BE2C (cell line): ENCODE measurements around the gene COL18A1.

Source experiments
- DNase-seq: peaks from one replicate; pipeline ENCODE4 v3.0.0-alpha.2; 2020
- H3K27me3 ChIP-seq: fragments of 250-450 bp; sonication (Bioruptor Pico); 2 replicates; pipeline ENCODE4 v1.5.1; 2020; ENCODE audit warnings: mild to moderate bottlenecking
- H3K36me3 ChIP-seq: fragments of 250-450 bp; sonication (Bioruptor Pico); 2 replicates; pipeline ENCODE4 v1.5.1; 2020; ENCODE audit warnings: mild to moderate bottlenecking
- H3K4me1 ChIP-seq: fragments of 250-450 bp; sonication (Bioruptor Pico); 2 replicates; pipeline ENCODE4 v1.5.1; 2020
- H3K4me3 ChIP-seq: 2 replicates; pipeline ENCODE4 v1.5.1; 2011; ENCODE audit warnings: low read depth, low read length
- H3K9me3 ChIP-seq: fragments of 250-450 bp; sonication (Bioruptor Pico); 2 replicates; pipeline ENCODE4 v1.5.1; 2020
- TF ChIP-seq, protein P1 (sequence below): IDR thresholded peaks from 2 replicates; pipeline ENCODE4 v1.5.1; 2012; ENCODE audit warnings: mild to moderate bottlenecking, low read depth, low read length

Gene COL18A1

DNA sequence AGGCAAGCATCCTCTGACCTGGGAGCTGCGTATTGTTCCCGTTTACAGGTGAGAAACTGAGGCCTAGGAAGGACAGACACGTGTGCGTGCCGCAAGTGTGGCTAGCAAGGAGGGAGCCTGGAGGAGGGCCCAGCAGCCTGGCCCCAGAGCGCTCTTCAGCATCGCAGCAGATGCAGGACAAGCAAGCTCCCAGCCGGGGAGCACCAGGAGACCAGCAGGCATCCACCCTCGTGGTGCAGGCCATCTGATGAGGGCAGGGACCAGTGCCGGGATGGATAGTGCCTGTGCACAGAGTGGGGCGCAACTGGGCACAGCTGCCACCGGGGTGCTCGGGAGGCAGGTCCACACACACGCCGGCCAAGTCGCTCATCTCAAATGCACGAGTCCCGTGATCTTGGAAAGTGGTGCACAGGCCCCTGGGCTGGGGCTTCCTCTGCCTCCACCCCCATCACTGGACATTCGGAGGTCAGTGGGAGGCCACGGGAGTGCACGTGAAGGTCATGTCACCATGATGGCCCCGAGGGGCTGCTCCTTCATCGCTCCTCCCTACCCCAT, 55.1 kb downstream of the COL18A1 start:
- TF ChIP-seq, protein P1, sequence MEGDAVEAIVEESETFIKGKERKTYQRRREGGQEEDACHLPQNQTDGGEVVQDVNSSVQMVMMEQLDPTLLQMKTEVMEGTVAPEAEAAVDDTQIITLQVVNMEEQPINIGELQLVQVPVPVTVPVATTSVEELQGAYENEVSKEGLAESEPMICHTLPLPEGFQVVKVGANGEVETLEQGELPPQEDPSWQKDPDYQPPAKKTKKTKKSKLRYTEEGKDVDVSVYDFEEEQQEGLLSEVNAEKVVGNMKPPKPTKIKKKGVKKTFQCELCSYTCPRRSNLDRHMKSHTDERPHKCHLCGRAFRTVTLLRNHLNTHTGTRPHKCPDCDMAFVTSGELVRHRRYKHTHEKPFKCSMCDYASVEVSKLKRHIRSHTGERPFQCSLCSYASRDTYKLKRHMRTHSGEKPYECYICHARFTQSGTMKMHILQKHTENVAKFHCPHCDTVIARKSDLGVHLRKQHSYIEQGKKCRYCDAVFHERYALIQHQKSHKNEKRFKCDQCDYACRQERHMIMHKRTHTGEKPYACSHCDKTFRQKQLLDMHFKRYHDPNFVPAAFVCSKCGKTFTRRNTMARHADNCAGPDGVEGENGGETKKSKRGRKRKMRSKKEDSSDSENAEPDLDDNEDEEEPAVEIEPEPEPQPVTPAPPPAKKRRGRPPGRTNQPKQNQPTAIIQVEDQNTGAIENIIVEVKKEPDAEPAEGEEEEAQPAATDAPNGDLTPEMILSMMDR = no peak
- Histone ChIP-seq H3K4me1 (no peaks in the 10 kb centered on the region; the same call in 1 of the 2 replicates), H3K36me3 (no peaks in the 10 kb centered on the region), H3K4me3 (no peak overlapping the region), H3K27me3 (peaks cover 32% of the 10 kb centered on the region), H3K9me3 (no peaks in the 10 kb centered on the region; the same call in none of the 2 replicates)
- DNase-seq = no peak

DNA sequence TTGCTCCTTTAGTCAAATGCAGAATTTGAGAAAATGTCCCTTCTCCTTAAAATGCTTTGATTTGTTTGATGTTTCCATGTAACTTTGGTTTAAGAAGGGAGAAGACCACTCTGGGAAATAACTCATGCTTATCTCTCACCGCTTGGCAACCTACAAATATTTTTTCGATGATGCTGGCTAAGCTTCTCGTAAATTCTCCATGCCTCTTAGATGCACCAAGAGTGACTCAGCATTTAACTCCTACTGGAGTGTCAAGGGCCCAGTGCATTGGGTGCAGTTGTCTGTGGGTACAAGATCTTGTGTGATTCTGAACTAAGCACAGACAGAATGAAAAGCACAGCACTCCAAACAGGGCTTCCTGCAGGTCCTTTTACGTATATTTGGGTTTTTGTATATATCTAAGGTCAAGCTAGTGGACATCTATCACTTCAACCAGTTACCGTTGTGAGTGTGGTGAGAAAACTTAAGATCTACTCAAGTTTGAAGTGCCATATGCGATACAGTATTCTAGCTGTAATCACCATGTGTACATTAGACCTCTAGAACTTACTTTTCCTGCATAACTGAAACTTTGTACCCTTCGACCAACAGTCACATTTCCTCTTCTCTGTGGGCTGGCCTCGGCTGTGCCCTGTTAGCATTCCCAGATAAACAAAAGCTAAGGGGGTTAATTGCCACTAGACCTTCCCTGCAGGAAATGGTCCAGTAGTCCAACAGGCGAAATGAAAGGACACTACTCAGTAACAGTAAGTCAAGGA, 55.8 kb downstream of the COL18A1 start:
- no peaks in the 10 kb centered on the region; the same call in 1 of the 2 replicates for H3K4me1 ChIP-seq
- no peak for DNase-seq
- peaks cover 27% of the 10 kb centered on the region for H3K27me3 ChIP-seq
- no peaks in the 10 kb centered on the region for H3K36me3 ChIP-seq
- no peaks in the 10 kb centered on the region; the same call in none of the 2 replicates for H3K9me3 ChIP-seq
- TF ChIP-seq, protein P1 = no peak
- H3K4me3 ChIP-seq = no peak overlapping the region

DNA sequence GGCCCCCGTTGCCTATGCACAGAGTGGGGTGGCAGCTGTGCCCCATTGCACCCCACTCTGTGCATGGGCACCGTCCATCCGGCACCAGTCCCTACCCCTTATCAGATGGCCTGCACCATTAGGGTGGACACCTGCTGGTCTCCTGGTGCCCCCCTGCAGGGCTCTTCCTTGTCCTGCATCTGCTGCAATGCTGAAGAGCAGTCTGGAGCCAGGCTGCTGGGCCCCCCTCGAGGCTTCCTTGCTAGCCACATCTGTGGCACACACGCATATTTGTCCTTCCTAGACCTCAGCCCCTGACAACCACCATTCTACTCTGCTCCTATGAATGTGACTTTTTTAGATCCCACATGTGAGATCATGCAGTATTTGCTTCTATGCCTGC, 56.4 kb downstream of the COL18A1 start:
- H3K36me3 ChIP-seq = no peaks in the 10 kb centered on the region
- H3K9me3 ChIP-seq = no peaks in the 10 kb centered on the region; the same call in none of the 2 replicates
- H3K27me3 ChIP-seq = peaks cover 21% of the 10 kb centered on the region
- TF ChIP-seq, protein P1 = no peak
- no peaks in the 10 kb centered on the region; the same call in 1 of the 2 replicates for H3K4me1 ChIP-seq
- no peak overlapping the region for H3K4me3 ChIP-seq
- no peak for DNase-seq

DNA sequence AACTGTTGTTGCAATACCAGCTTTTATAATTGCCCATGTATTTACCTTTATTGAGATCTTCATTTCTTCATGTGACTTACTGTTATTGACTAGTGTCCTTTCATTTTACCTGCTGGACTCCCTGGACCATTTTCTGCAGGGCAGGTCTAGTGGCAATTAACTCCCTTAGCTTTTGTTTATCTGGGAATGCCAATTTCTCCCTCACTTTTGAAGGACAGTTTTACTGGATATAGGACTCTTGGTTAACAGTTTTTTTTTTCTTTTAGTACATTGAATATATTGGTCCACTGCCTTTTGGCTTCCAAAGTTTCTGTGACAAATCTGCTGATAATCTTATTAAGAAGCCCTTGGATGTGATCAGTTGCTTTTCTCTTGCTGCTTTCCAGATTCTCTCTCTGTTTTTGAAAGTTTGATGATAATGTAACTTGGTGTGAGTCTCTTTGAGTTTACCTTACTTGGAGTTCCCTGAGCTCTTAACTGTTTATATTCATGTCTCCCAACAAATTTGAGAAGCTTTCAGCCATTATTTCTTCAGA, 56.9 kb downstream of the COL18A1 start:
- Histone ChIP-seq H3K27me3 (peaks cover 20% of the 10 kb centered on the region), H3K4me1 (no peaks in the 10 kb centered on the region; the same call in 1 of the 2 replicates), H3K36me3 (no peaks in the 10 kb centered on the region), H3K4me3 (no peak overlapping the region), H3K9me3 (no peaks in the 10 kb centered on the region; the same call in none of the 2 replicates)
- no peak for DNase-seq
- TF ChIP-seq, protein P1 = no peak

DNA sequence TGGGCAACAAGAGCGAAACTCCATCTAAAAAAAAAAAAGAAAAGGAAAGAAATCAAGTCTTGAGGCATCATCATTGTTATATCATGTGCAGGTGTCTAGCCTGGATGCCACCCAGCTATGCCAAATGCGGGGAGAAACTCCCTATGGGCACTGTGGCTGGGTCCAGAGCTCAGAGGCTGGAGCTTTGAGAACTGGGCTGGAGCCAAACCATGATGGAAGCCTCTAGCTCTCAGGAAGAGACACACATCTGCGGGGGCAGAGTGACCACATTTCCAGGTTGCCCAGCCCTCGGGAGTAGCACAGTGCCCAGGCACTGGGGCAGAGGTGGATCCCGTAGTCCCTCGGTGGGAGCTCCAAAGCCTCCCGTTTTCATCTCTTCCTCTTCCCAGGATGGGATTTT, 58.9 kb downstream of the COL18A1 start:
- H3K36me3 ChIP-seq = no peaks in the 10 kb centered on the region
- no peak for DNase-seq
- H3K27me3 ChIP-seq = peaks cover 20% of the 10 kb centered on the region
- TF ChIP-seq, protein P1 = no peak
- no peaks in the 10 kb centered on the region; the same call in none of the 2 replicates for H3K9me3 ChIP-seq
- H3K4me3 ChIP-seq = no peak overlapping the region
- H3K4me1 ChIP-seq = no peaks in the 10 kb centered on the region

DNA sequence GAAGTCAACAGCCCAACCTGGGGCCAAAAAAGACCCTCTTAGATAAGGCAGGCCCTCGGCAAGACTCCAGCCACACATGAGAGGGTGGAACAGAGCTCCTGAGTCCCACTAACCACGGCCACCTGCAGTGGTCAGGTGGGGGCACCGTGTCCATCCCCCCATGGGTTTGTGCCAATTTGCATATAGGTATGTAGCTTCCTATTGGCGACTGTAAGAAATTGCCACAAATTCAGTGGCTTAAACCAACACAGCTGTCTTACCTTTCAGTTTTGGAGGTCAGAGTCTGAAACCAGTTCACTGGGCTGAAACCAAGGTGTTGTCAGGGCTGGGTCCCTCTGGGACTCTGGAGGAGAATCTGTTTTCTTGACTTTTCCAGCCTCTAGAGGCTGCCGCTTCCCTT, 59.3 kb downstream of the COL18A1 start:
- Histone ChIP-seq H3K4me1 (no peaks in the 10 kb centered on the region), H3K27me3 (peaks cover 20% of the 10 kb centered on the region), H3K4me3 (no peak overlapping the region), H3K9me3 (no peaks in the 10 kb centered on the region; the same call in none of the 2 replicates), H3K36me3 (no peaks in the 10 kb centered on the region)
- TF ChIP-seq, protein P1 = no peak
- no peak for DNase-seq
